HepG2 (cell line): ENCODE results near the gene MAP3K2. TPM values are rescaled to one million over a fixed set of nuclear protein-coding genes. Genes with fewer than 3 reads are reported as not detected.
A peak's percentile ranks its signal among the peaks of the same experiment; 100 is the strongest.

Source experiments
- BCLAF1 ChIP-seq: fragments of 450-650 bp; IDR thresholded peaks from 2 replicates; pipeline ENCODE4 v1.6.1; 2017; ENCODE audit warnings: mild to moderate bottlenecking
- DRAP1 ChIP-seq: IDR thresholded peaks from 2 replicates; pipeline ENCODE4 v1.6.1; 2016; ENCODE audit warnings: missing genetic modification reagents, missing compliant biosample characterization
- GTF3A ChIP-seq: sonication (generic); formaldehyde crosslinking; conservative IDR thresholded peaks from 2 replicates; pipeline ENCODE4 v1.4.0; 2020; ENCODE audit warnings: mild to moderate bottlenecking, missing genetic modification reagents
- HBP1 ChIP-seq: IDR thresholded peaks from 2 replicates; pipeline ENCODE4 v1.6.1; 2016; ENCODE audit warnings: low read depth, control low read depth
- HNRNPH1 ChIP-seq: fragments of 200-400 bp; formaldehyde crosslinking; optimal IDR thresholded peaks from 2 replicates; pipeline ENCODE3; 2017; ENCODE audit warnings: mild to moderate bottlenecking, low read depth, low read length
- MNT ChIP-seq: fragments of 450-650 bp; IDR thresholded peaks from 2 replicates; pipeline ENCODE4 v1.6.1; 2016
- RXRA ChIP-seq: sonication (generic); formaldehyde crosslinking; IDR thresholded peaks from 2 replicates; pipeline ENCODE4 v1.5.1; 2020; ENCODE audit warnings: missing genetic modification reagents
- ZFP36L2 ChIP-seq: sonication (generic); formaldehyde crosslinking; IDR thresholded peaks from 2 replicates; pipeline ENCODE4 v1.4.0; 2020; ENCODE audit warnings: missing genetic modification reagents
- ZHX1 ChIP-seq: sonication (generic); formaldehyde crosslinking; IDR thresholded peaks from 2 replicates; pipeline ENCODE4 v1.8.1; 2022; ENCODE audit warnings: low read depth, mild to moderate bottlenecking, missing genetic modification reagents
- ZNF160 ChIP-seq: sonication (generic); formaldehyde crosslinking; IDR thresholded peaks from 2 replicates; pipeline ENCODE4 v1.8.0; 2022; ENCODE audit warnings: mild to moderate bottlenecking, inconsistent platforms, missing genetic modification reagents
- ZNF33A ChIP-seq: sonication (generic); formaldehyde crosslinking; IDR thresholded peaks from 2 replicates; pipeline ENCODE4 v1.5.1; 2020; ENCODE audit warnings: missing genetic modification reagents, mild to moderate bottlenecking, moderate library complexity, borderline replicate concordance
- ZNF446 ChIP-seq: sonication (generic); formaldehyde crosslinking; IDR thresholded peaks from 2 replicates; pipeline ENCODE4 v1.5.0; 2020; ENCODE audit warnings: mild to moderate bottlenecking, missing genetic modification reagents
- ZNF710 ChIP-seq: sonication (generic); formaldehyde crosslinking; IDR thresholded peaks from 2 replicates; pipeline ENCODE4 v1.5.0; 2020; ENCODE audit warnings: mild to moderate bottlenecking, missing genetic modification reagents, borderline replicate concordance
- ZNF883 ChIP-seq: sonication (generic); formaldehyde crosslinking; IDR thresholded peaks from 2 replicates; pipeline ENCODE4 v1.5.1; 2020; ENCODE audit warnings: mild to moderate bottlenecking, missing genetic modification reagents; ENCODE audit errors: not compliant biosample characterization
- ZSCAN12 ChIP-seq: sonication (generic); formaldehyde crosslinking; IDR thresholded peaks from 2 replicates; pipeline ENCODE4 v1.9.0; 2021; ENCODE audit warnings: mild to moderate bottlenecking, missing genetic modification reagents
- ZSCAN21 ChIP-seq: sonication (generic); formaldehyde crosslinking; IDR thresholded peaks from 2 replicates; pipeline ENCODE4 v1.8.0; 2022; ENCODE audit warnings: mild to moderate bottlenecking, missing genetic modification reagents, moderate library complexity, borderline replicate concordance
- ZZZ3 ChIP-seq: sonication (generic); formaldehyde crosslinking; IDR thresholded peaks from 2 replicates; pipeline ENCODE4 v1.4.0; 2020; ENCODE audit warnings: missing genetic modification reagents, mild to moderate bottlenecking, borderline replicate concordance
- polyA plus RNA-seq, 8 experiments: library from polyadenylated mRNA; depleted of rRNA in 3 of 8; stranded (reverse) in 7 of 8; unstranded in 1 of 8; fragments of >200 nt; fragmentation: Illumina TruSeq in 4 of 8; extraction: Trizol in 4 of 8; gene quantifications; 2 replicates each; pipeline versions ENCODE4 v1.2.1 to v1.2.3, GENCODE V29; 2011 to 2016; ENCODE audit warnings: low read depth in 4 of 8, missing spikeins in 1 of 8, mixed read lengths in 1 of 8; ENCODE audit not compliant: insufficient read depth in 1 of 8
- total RNA-seq, 5 experiments: library from RNA; depleted of rRNA; stranded (reverse); fragments of >200 nt; fragmentation: Illumina TruSeq; extraction: Trizol; gene quantifications; 2 replicates each; pipeline ENCODE4 v1.2.3, GENCODE V29; 2016; ENCODE audit warnings: low read depth in 1 of 5

Gene MAP3K2
- total and polyA plus RNA-seq, 2 of the 13 experiments (the other 11 are each of a cell fraction or from before 2014, with no cell fraction given) = 12.2 to 37.2 TPM

- TF ChIP-seq RXRA = peak; percentile 43; the same call in 1 of the 2 replicates
- peak; percentile 80; the same call in 1 of the 2 replicates for TF ChIP-seq ZSCAN21 (CRISPR knock-in tag)
- peak; percentile 93 for TF ChIP-seq ZNF446 (CRISPR knock-in tag)
- peak; percentile 73 for TF ChIP-seq ZNF710 (CRISPR knock-in tag)
- TF ChIP-seq ZFP36L2 (CRISPR knock-in tag) = no peak
- no peak for TF ChIP-seq ZSCAN12 (CRISPR knock-in tag)
- TF ChIP-seq ZNF33A (CRISPR knock-in tag) = no peak
- TF ChIP-seq ZHX1 (CRISPR knock-in tag) = no peak
- peak; percentile 72 for TF ChIP-seq ZNF160 (CRISPR knock-in tag)
- no peak for TF ChIP-seq HNRNPH1
- TF ChIP-seq DRAP1 (CRISPR knock-in tag) = peak; percentile 17; the same call in 1 of the 2 replicates
- 0 out of 2 replicates have a peak, but pooled peaks have one; percentile 76 for TF ChIP-seq HBP1 (CRISPR knock-in tag)
- no peak for TF ChIP-seq BCLAF1
- peak; percentile 48 for TF ChIP-seq ZNF883 (CRISPR knock-in tag)
- peak; percentile 81; the same call in 1 of the 2 replicates for TF ChIP-seq ZZZ3 (CRISPR knock-in tag)
- no peak for TF ChIP-seq MNT
- TF ChIP-seq GTF3A (CRISPR knock-in tag) = no peak
These were observed 20.4 kb upstream of the MAP3K2 start (continued) for GRCh38 chr2:127408004-127408806.
